ENCODE results near the gene SPATA33.

DNA sequence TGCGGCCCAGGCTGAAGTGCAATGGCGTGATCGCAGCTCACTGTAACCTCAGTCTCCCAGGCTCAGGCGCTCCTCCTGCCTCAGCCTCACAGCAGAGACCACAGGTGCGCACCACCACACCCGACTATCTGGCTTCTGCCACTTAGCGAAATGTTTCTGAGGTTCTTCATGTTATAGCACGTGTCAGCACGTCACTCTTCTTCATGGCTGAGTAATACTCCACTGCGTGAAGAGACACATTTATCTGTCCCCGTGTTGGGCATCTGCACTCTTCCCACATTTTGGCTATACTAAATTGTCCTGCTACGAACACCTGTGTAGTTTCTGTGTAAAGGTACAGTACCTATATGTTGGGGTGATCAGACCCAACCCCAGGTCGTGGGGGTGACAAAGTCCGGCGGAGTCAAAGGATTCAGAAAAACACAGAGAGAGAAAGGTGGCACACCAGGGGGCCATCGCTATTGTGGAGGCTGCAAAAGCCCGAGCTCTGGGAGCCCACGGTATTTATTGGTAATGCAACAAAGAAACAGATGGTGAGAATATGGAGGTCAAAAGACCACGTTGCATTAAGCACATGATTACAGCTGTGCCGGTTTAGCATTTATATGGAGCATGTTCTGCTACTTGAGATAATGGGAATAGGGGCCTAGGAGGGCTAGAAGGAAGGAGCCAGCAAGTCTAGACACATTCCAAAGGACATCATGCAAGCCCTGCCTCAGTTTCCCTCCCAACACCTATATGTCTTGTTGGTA lies 45.0 kb upstream of the SPATA33 start:
- no peak for TF ChIP-seq POLR2A (IDR thresholded peaks at IDR 0.05)
- TF ChIP-seq, protein P1, sequence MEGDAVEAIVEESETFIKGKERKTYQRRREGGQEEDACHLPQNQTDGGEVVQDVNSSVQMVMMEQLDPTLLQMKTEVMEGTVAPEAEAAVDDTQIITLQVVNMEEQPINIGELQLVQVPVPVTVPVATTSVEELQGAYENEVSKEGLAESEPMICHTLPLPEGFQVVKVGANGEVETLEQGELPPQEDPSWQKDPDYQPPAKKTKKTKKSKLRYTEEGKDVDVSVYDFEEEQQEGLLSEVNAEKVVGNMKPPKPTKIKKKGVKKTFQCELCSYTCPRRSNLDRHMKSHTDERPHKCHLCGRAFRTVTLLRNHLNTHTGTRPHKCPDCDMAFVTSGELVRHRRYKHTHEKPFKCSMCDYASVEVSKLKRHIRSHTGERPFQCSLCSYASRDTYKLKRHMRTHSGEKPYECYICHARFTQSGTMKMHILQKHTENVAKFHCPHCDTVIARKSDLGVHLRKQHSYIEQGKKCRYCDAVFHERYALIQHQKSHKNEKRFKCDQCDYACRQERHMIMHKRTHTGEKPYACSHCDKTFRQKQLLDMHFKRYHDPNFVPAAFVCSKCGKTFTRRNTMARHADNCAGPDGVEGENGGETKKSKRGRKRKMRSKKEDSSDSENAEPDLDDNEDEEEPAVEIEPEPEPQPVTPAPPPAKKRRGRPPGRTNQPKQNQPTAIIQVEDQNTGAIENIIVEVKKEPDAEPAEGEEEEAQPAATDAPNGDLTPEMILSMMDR (IDR thresholded peaks at IDR 0.05), result no peak

Data from uterus (tissue), 2 donors.